A673 (cell line): ENCODE data around the gene NCKAP5. TPM values are rescaled to one million over a fixed set of nuclear protein-coding genes. Genes with fewer than 3 reads are reported as not detected.

Source experiments
- BruUV-seq: library from RNA; stranded (reverse); fragments of 400-500 nt; replicated peaks from 2 replicates; lab custom pipeline; 2021; lab: Mats Ljungman, UMichigan
- CTCF ChIA-PET: fragments of 300-600 bp; sonication (Branson Sonifier 250); formaldehyde crosslinking; loops from one replicate; lab custom pipeline; 2022; ENCODE audit warnings: antibody characterized with exemption; lab: Charles Lee
- POLR2A ChIA-PET: fragments of 300-600 bp; sonication (Branson Sonifier 250); formaldehyde crosslinking; loops from one replicate; lab custom pipeline; 2022; ENCODE audit warnings: antibody characterized with exemption; ENCODE audit not compliant: low non-redundant PET; lab: Charles Lee
- DNase-seq: peaks from one replicate; pipeline ENCODE4 v3.0.0-alpha.2; 2015; ENCODE audit warnings: low spot score
- H3K27ac ChIP-seq: fragments of 200-600 bp; sonication (generic); 2 replicates; pipeline ENCODE4 v1.5.1; 2016; ENCODE audit warnings: mixed run types, low read depth, mild to moderate bottlenecking, mixed read lengths, antibody characterized with exemption, low read length; ENCODE audit not compliant: poor library complexity, severe bottlenecking
- H3K27me3 ChIP-seq: fragments of 200-600 bp; sonication (generic); replicated peaks from 2 replicates; pipeline ENCODE4 v1.6.1; 2017; ENCODE audit warnings: mixed run types, low read depth, mild to moderate bottlenecking, mixed read lengths, antibody characterized with exemption, low read length; ENCODE audit not compliant: insufficient read depth, poor library complexity
- H3K36me3 ChIP-seq: fragments of 200-600 bp; sonication (generic); 2 replicates; pipeline ENCODE4 v1.6.1; 2016; ENCODE audit warnings: mixed run types, mild to moderate bottlenecking, mixed read lengths, antibody characterized with exemption, low read length; ENCODE audit not compliant: insufficient read depth, poor library complexity, severe bottlenecking
- H3K4me1 ChIP-seq: fragments of 200-600 bp; sonication (generic); 2 replicates; pipeline ENCODE4 v1.6.1; 2017; ENCODE audit warnings: mixed run types, mild to moderate bottlenecking, mixed read lengths, antibody characterized with exemption, low read length; ENCODE audit not compliant: insufficient read depth, poor library complexity, severe bottlenecking
- H3K4me3 ChIP-seq: fragments of 200-600 bp; sonication (generic); 2 replicates; pipeline ENCODE4 v1.5.1; 2016; ENCODE audit warnings: low read depth, mixed run types, mild to moderate bottlenecking, mixed read lengths, low read length; ENCODE audit not compliant: poor library complexity, severe bottlenecking
- H3K9me3 ChIP-seq: fragments of 200-600 bp; sonication (generic); 2 replicates; pipeline ENCODE4 v1.6.1; 2016; ENCODE audit warnings: mixed run types, low read depth, mild to moderate bottlenecking, mixed read lengths, antibody characterized with exemption, low read length; ENCODE audit not compliant: poor library complexity, severe bottlenecking
- EZH2 ChIP-seq: fragments of 200-600 bp; sonication (generic); IDR thresholded peaks from 2 replicates; pipeline ENCODE4 v1.6.1; 2017; ENCODE audit warnings: borderline replicate concordance, low read depth, mild to moderate bottlenecking, mixed read lengths, antibody characterized with exemption, low read length; ENCODE audit not compliant: poor library complexity, severe bottlenecking
- intact Hi-C: fragments of 100-400 bp; cut with micrococcal nuclease; formaldehyde crosslinking; loops from one replicate; pipeline ENCODE4 v1.10.0; 2022; ENCODE audit not compliant: unreplicated experiment
- total RNA-seq: library from RNA; stranded (reverse); gene quantifications from 2 replicates; pipeline ENCODE4 v1.2.3, GENCODE V29; 2021
- TF ChIP-seq, protein P1 (sequence below): fragments of 300-800, 200-600 bp; sonication (generic); conservative IDR thresholded peaks from 2 replicates; pipeline ENCODE4 v1.5.1; 2017; ENCODE audit warnings: low read depth, mild to moderate bottlenecking, antibody characterized with exemption, low read length, moderate library complexity, mixed read lengths

Gene NCKAP5
- total RNA-seq, 1 experiment from 2014 or later: 26.6 TPM

GRCh38 chr2:133506996-133507395 is 61.3 kb downstream of the NCKAP5 start:
- CTCF ChIA-PET: no interaction called here
- POLR2A ChIA-PET: no interaction called here

GRCh38 chr2:133504566-133505505 is 63.4 kb downstream of the NCKAP5 start:
- Histone ChIP-seq H3K4me3 (no peak overlapping the region), H3K27ac (peak overlapping the region; percentile 99), H3K4me1 (peaks cover 96% of the 10 kb centered on the region), H3K9me3 (no peaks in the 10 kb centered on the region), H3K27me3 (no peaks in the 10 kb centered on the region), H3K36me3 (no peaks in the 10 kb centered on the region)
- intact Hi-C loops: loop anchor here (10.0 kb wide), 2 partner anchors 140 to 690 kb away; no protein-coding TSS in a partner anchor
- no TSS peak for BruUV-seq
- DNase-seq: peak; percentile 84
- TF ChIP-seq EZH2: no peak
- TF ChIP-seq, protein P1, sequence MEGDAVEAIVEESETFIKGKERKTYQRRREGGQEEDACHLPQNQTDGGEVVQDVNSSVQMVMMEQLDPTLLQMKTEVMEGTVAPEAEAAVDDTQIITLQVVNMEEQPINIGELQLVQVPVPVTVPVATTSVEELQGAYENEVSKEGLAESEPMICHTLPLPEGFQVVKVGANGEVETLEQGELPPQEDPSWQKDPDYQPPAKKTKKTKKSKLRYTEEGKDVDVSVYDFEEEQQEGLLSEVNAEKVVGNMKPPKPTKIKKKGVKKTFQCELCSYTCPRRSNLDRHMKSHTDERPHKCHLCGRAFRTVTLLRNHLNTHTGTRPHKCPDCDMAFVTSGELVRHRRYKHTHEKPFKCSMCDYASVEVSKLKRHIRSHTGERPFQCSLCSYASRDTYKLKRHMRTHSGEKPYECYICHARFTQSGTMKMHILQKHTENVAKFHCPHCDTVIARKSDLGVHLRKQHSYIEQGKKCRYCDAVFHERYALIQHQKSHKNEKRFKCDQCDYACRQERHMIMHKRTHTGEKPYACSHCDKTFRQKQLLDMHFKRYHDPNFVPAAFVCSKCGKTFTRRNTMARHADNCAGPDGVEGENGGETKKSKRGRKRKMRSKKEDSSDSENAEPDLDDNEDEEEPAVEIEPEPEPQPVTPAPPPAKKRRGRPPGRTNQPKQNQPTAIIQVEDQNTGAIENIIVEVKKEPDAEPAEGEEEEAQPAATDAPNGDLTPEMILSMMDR: no peak
- POLR2A ChIA-PET: no interaction called here
- CTCF ChIA-PET: no interaction called here

More at GRCh38 chr2:133506996-133507395, 61.3 kb downstream of the NCKAP5 start:
- no peak for DNase-seq
- no TSS peak for BruUV-seq
- Histone ChIP-seq H3K36me3 (no peaks in the 10 kb centered on the region), H3K9me3 (no peaks in the 10 kb centered on the region), H3K4me1 (peaks cover 79% of the 10 kb centered on the region), H3K27ac (peak overlapping the region; percentile 99), H3K4me3 (no peak overlapping the region), H3K27me3 (no peaks in the 10 kb centered on the region)
- no peak for TF ChIP-seq EZH2
- TF ChIP-seq, protein P1: no peak
- intact Hi-C loops: loop anchor here (10.0 kb wide), 2 partner anchors 138 to 692 kb away; no protein-coding TSS in a partner anchor

GRCh38 chr2:133503927-133504326 is 64.3 kb downstream of the NCKAP5 start:
- TF ChIP-seq, protein P1: no peak
- DNase-seq: no peak
- intact Hi-C loops: loop anchor here (10.0 kb wide), 2 partner anchors 141 to 689 kb away; no protein-coding TSS in a partner anchor
- Histone ChIP-seq H3K36me3 (no peaks in the 10 kb centered on the region), H3K9me3 (no peaks in the 10 kb centered on the region), H3K4me3 (no peak overlapping the region), H3K4me1 (peaks cover 99% of the 10 kb centered on the region), H3K27ac (peak overlapping the region; percentile 99), H3K27me3 (no peaks in the 10 kb centered on the region)
- no TSS peak for BruUV-seq
- ChIA-PET POLR2A (no interaction called here), CTCF (no interaction called here)
